ENCODE measurements around the gene ANXA3. TPM values are rescaled to one million over a fixed set of nuclear protein-coding genes. Genes with fewer than 3 reads are reported as not detected.

The ANXA3 gene
- polyA plus RNA-seq, 6 donors from 2014 or later: 0.65 to 1.3 (median 0.73) TPM; not detected in 3

GRCh38 chr4:78630615-78631014, 79.0 kb downstream of the ANXA3 start:
- ATAC-seq (ENCODE audit: low read depth in 2 of 2) (no peak), DNase-seq (no peak)
- Mint-ChIP-seq H3K4me3 (peak overlapping the region in 7 of 8 donors; percentile 29 to 90 (median 59)), H3K27me3 (no peaks in the 10 kb centered on the region), H3K36me3 (peaks cover 0 to 19% of the 10 kb centered on the region in 2 donors), H3K27ac (peak overlapping the region; percentile 20 to 94 (median 93)), H3K4me1 (peaks cover 49 to 78% (median 71%) of the 10 kb centered on the region in 3 donors), H3K9me3 (peaks cover 2 to 15% (median 9%) of the 10 kb centered on the region in 7 donors)

GRCh38 chr4:78634011-78634664, 82.6 kb downstream of the ANXA3 start:
- Mint-ChIP-seq H3K9me3 (peaks cover under 1 to 10% (median 4%) of the 10 kb centered on the region in 7 donors), H3K27me3 (no peaks in the 10 kb centered on the region), H3K36me3 (peaks cover 0 to 15% of the 10 kb centered on the region in 2 donors), H3K27ac (peak overlapping the region in 1 of 6 donors; percentile 28), H3K4me1 (peaks cover 57 to 74% (median 70%) of the 10 kb centered on the region in 3 donors), H3K4me3 (peak overlapping the region in 2 of 8 donors; percentile 6 to 48)
- no peak for DNase-seq
- no peak for ATAC-seq (ENCODE audit: low read depth in 2 of 2)

GRCh38 chr4:78638337-78639172, 87.0 kb downstream of the ANXA3 start:
- Mint-ChIP-seq H3K9me3 (no peaks in the 10 kb centered on the region), H3K4me1 (peaks cover 49 to 69% (median 58%) of the 10 kb centered on the region in 3 donors), H3K4me3 (peak overlapping the region; percentile 44 to 85 (median 74)), H3K27me3 (no peaks in the 10 kb centered on the region), H3K27ac (peak overlapping the region; percentile 78 to 99 (median 94)), H3K36me3 (no peaks in the 10 kb centered on the region)
- DNase-seq (peak; percentile 53), ATAC-seq (ENCODE audit: low read depth in 2 of 2) (peak; percentile 81 to 82)

GRCh38 chr4:78640714-78641113, 89.1 kb downstream of the ANXA3 start:
- Mint-ChIP-seq H3K4me3 (peak overlapping the region in 5 of 8 donors; percentile 6 to 57 (median 23)), H3K27ac (peak overlapping the region; percentile 27 to 96 (median 90)), H3K27me3 (no peaks in the 10 kb centered on the region), H3K4me1 (peaks cover 55 to 75% (median 55%) of the 10 kb centered on the region in 3 donors), H3K36me3 (no peaks in the 10 kb centered on the region), H3K9me3 (no peaks in the 10 kb centered on the region)
- ATAC-seq (ENCODE audit: low read depth in 2 of 2) (no peak), DNase-seq (no peak)

- no peaks in the 10 kb centered on the region for H3K27me3 Mint-ChIP-seq
- no peak for ATAC-seq (ENCODE audit: low read depth in 2 of 2)
- H3K36me3 Mint-ChIP-seq: no peaks in the 10 kb centered on the region
- H3K27ac Mint-ChIP-seq: peak overlapping the region in 5 of 6 donors; percentile 49 to 92 (median 88)
- H3K4me3 Mint-ChIP-seq: peak overlapping the region in 7 of 8 donors; percentile 41 to 87 (median 73)
- H3K4me1 Mint-ChIP-seq: peaks cover 56 to 82% (median 57%) of the 10 kb centered on the region in 3 donors
- no peak for DNase-seq
- H3K9me3 Mint-ChIP-seq: no peaks in the 10 kb centered on the region
These were observed 91.4 kb downstream of the ANXA3 start for GRCh38 chr4:78642934-78643333.

GRCh38 chr4:78644063-78644691, 92.6 kb downstream of the ANXA3 start:
- Mint-ChIP-seq H3K27ac (no peak overlapping the region), H3K4me1 (peaks cover 53 to 78% (median 56%) of the 10 kb centered on the region in 3 donors)

GRCh38 chr4:78644744-78645330, 93.3 kb downstream of the ANXA3 start:
- peaks cover 55 to 72% (median 56%) of the 10 kb centered on the region in 3 donors for H3K4me1 Mint-ChIP-seq
- peak overlapping the region in 3 of 6 donors; percentile 47 to 79 (median 61) for H3K27ac Mint-ChIP-seq

More at GRCh38 chr4:78644063-78644691, 92.6 kb downstream of the ANXA3 start:
- DNase-seq: no peak
- Mint-ChIP-seq H3K4me3 (peak overlapping the region in 3 of 8 donors; percentile 9 to 22 (median 12)), H3K27me3 (no peaks in the 10 kb centered on the region), H3K36me3 (no peaks in the 10 kb centered on the region), H3K9me3 (no peaks in the 10 kb centered on the region)
- ATAC-seq (ENCODE audit: low read depth in 2 of 2): no peak

GRCh38 chr4:78645853-78646757, 94.5 kb downstream of the ANXA3 start:
- ATAC-seq (ENCODE audit: low read depth in 2 of 2) (no peak), DNase-seq (no peak)
- H3K4me1 Mint-ChIP-seq: peaks cover 58 to 68% (median 60%) of the 10 kb centered on the region in 3 donors
- no peaks in the 10 kb centered on the region for H3K36me3 Mint-ChIP-seq
- peaks cover 0 to 3% (median 0%) of the 10 kb centered on the region in 7 donors for H3K9me3 Mint-ChIP-seq
- peak overlapping the region in 5 of 6 donors; percentile 30 to 85 (median 72) for H3K27ac Mint-ChIP-seq
- no peaks in the 10 kb centered on the region for H3K27me3 Mint-ChIP-seq
- H3K4me3 Mint-ChIP-seq: peak overlapping the region in 1 of 8 donors; percentile 22

More at GRCh38 chr4:78644744-78645330, 93.3 kb downstream of the ANXA3 start:
- DNase-seq: peak; percentile 63
- Mint-ChIP-seq H3K4me3 (peak overlapping the region in 6 of 8 donors; percentile 9 to 72 (median 60)), H3K27me3 (no peaks in the 10 kb centered on the region), H3K9me3 (no peaks in the 10 kb centered on the region), H3K36me3 (no peaks in the 10 kb centered on the region)
- ATAC-seq (ENCODE audit: low read depth in 2 of 2): peak; percentile 97 to 98

- DNase-seq (no peak), ATAC-seq (ENCODE audit: low read depth in 2 of 2) (no peak)
- no peaks in the 10 kb centered on the region for H3K36me3 Mint-ChIP-seq
- H3K9me3 Mint-ChIP-seq: peaks cover 0 to 3% (median 0%) of the 10 kb centered on the region in 7 donors
- no peaks in the 10 kb centered on the region for H3K27me3 Mint-ChIP-seq
- H3K27ac Mint-ChIP-seq: no peak overlapping the region
- H3K4me3 Mint-ChIP-seq: no peak overlapping the region
- H3K4me1 Mint-ChIP-seq: peaks cover 48 to 56% (median 48%) of the 10 kb centered on the region in 3 donors
These were observed 95.7 kb downstream of the ANXA3 start for GRCh38 chr4:78647272-78647671.

GRCh38 chr4:78648640-78649363, 97.2 kb downstream of the ANXA3 start:
- ATAC-seq (ENCODE audit: low read depth in 2 of 2) (peak in 1 of 2 donors; percentile 18), DNase-seq (no peak)
- peaks cover 0 to 3% (median 0%) of the 10 kb centered on the region in 7 donors for H3K9me3 Mint-ChIP-seq
- peaks cover 35 to 45% (median 41%) of the 10 kb centered on the region in 3 donors for H3K4me1 Mint-ChIP-seq
- H3K27ac Mint-ChIP-seq: peak overlapping the region; percentile 10 to 71 (median 35)
- no peaks in the 10 kb centered on the region for H3K36me3 Mint-ChIP-seq
- no peaks in the 10 kb centered on the region for H3K27me3 Mint-ChIP-seq
- H3K4me3 Mint-ChIP-seq: peak overlapping the region in 3 of 8 donors; percentile 36 to 72 (median 53)
